Lung (tissue), 12 donors: ENCODE results near the gene RSPH4A. TPM values are rescaled to one million over a fixed set of nuclear protein-coding genes. Genes with fewer than 3 reads are reported as not detected.
A peak's percentile ranks its signal among the peaks of the same experiment; 100 is the strongest.

Source experiments
- ATAC-seq: fragments of 200-7000 bp; cut with Tn5 transposase; one replicate; pipeline ENCODE4 v1.9.1; 2020; ENCODE audit warnings: moderate number of reproducible peaks; ENCODE audit not compliant: insufficient read depth, low FRiP score
- DNase-seq, 3 donors: peaks; one replicate each; pipeline ENCODE4 v3.0.0-alpha.2; 2013 to 2017
- H3K27ac ChIP-seq, 2 donors: one replicate each; pipeline ENCODE4 v1.5.1; 2013; ENCODE audit warnings: mild to moderate bottlenecking in 2 of 2, moderate library complexity in 2 of 2, control low read depth in 1 of 2, inconsistent platforms in 1 of 2, low read depth in 1 of 2, low read length in 1 of 2
- H3K27me3 ChIP-seq, 3 donors: one replicate each; pipeline ENCODE4 v1.5.1; 2013; ENCODE audit warnings: low read length in 2 of 3; ENCODE audit not compliant: control insufficient read depth in 3 of 3, insufficient read depth in 3 of 3
- H3K36me3 ChIP-seq, 4 donors: one replicate each; pipeline ENCODE4 v1.5.1; 2013; ENCODE audit warnings: low read length in 4 of 4, mild to moderate bottlenecking in 1 of 4, moderate library complexity in 1 of 4; ENCODE audit not compliant: control insufficient read depth in 4 of 4, insufficient read depth in 4 of 4
- H3K4me1 ChIP-seq, 5 donors: one replicate each; pipeline ENCODE4 v1.5.1; 2013; ENCODE audit warnings: low read length in 5 of 5, mild to moderate bottlenecking in 2 of 5, moderate library complexity in 1 of 5; ENCODE audit not compliant: control insufficient read depth in 5 of 5, insufficient read depth in 5 of 5
- H3K4me3 ChIP-seq: one replicate; pipeline ENCODE4 v1.5.1; 2013; ENCODE audit warnings: mild to moderate bottlenecking, control low read depth, moderate library complexity
- H3K9ac ChIP-seq, 2 donors: one replicate each; pipeline ENCODE4 v1.5.1; 2013; ENCODE audit warnings: low read length in 2 of 2, control low read depth in 1 of 2; ENCODE audit not compliant: insufficient read depth in 1 of 2
- H3K9me3 ChIP-seq, 4 donors: one replicate each; pipeline ENCODE4 v1.5.1; 2013; ENCODE audit warnings: low read length in 3 of 4, mild to moderate bottlenecking in 1 of 4, moderate library complexity in 1 of 4; ENCODE audit not compliant: control insufficient read depth in 4 of 4, insufficient read depth in 3 of 4
- whole genome bisulfite sequencing, 2 donors: extraction: QIAGEN DNeasy Blood & Tissue Kit; methylation state at CpG; one replicate each; pipeline ENCODE4 v1.1.7; 2013; 5-methylcytosine and 5-hydroxymethylcytosine counted together
- polyA plus RNA-seq, 2 donors: library from polyadenylated mRNA; stranded (reverse); fragments of 200-250 nt; gene quantifications; one replicate each; pipeline ENCODE4 v1.2.1, GENCODE V29; 2013
- total RNA-seq, 2 donors: library from RNA; depleted of rRNA in 1 of 2; stranded (reverse); fragments of >200 nt in 1 of 2; gene quantifications; one replicate each; pipeline ENCODE4 v1.2.1, GENCODE V29; 2014 to 2021
- TF ChIP-seq, protein P1 (sequence below): IDR thresholded peaks from 2 replicates; pipeline ENCODE4 v1.5.1; 2012; ENCODE audit warnings: mild to moderate bottlenecking; ENCODE audit errors: control extremely low read depth, extremely low read depth
- donor health status: control.
- donor health status: control.
- donor health status: Bipolar disorder and iron deficiency.
- donor health status: healthy.
- donor health status: DM: yes; HTN: yes; CAD: no.

The RSPH4A gene
- total and polyA plus RNA-seq, 4 donors, result 5.4 to 46.1 (median 14.8) TPM

GRCh38 chr6:116575227-116575626 lies 41.1 kb upstream of the RSPH4A start:
- no peak overlapping the region for H3K4me3 ChIP-seq
- TF ChIP-seq, protein P1, sequence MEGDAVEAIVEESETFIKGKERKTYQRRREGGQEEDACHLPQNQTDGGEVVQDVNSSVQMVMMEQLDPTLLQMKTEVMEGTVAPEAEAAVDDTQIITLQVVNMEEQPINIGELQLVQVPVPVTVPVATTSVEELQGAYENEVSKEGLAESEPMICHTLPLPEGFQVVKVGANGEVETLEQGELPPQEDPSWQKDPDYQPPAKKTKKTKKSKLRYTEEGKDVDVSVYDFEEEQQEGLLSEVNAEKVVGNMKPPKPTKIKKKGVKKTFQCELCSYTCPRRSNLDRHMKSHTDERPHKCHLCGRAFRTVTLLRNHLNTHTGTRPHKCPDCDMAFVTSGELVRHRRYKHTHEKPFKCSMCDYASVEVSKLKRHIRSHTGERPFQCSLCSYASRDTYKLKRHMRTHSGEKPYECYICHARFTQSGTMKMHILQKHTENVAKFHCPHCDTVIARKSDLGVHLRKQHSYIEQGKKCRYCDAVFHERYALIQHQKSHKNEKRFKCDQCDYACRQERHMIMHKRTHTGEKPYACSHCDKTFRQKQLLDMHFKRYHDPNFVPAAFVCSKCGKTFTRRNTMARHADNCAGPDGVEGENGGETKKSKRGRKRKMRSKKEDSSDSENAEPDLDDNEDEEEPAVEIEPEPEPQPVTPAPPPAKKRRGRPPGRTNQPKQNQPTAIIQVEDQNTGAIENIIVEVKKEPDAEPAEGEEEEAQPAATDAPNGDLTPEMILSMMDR, result no peak
- WGBS, 2 donors, result 94 to 96% methylated on average over 2 of the region's 2 CpGs
- peaks cover 3 to 11% (median 6%) of the 10 kb centered on the region in 4 donors for H3K36me3 ChIP-seq
- H3K9ac ChIP-seq, result no peak overlapping the region
- no peak overlapping the region for H3K27ac ChIP-seq
- no peak for ATAC-seq
- H3K4me1 ChIP-seq, result peaks cover 2 to 19% (median 8%) of the 10 kb centered on the region in 5 donors
- H3K9me3 ChIP-seq, result no peaks in the 10 kb centered on the region
- no peaks in the 10 kb centered on the region for H3K27me3 ChIP-seq
- DNase-seq, result no peak

DNA sequence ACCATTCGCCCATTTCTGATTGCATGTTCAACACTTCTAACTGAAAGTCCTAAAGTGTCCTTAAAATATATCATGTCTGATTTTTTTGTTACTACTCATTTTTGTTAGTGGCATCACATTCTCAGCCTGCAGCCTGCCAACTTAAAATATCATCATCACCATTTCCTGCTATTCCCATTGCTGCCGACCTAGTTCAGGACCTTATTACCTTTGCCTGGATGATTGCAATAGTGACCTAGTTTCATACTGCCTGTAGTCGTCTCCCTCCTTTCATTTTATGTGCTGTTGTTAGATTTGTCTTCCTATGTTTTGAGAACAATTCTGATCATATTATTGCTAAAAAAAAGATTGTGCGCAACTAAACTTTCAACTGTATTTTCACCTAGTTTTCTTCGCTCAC lies 38.8 kb upstream of the RSPH4A start:
- no peak overlapping the region for H3K9ac ChIP-seq
- DNase-seq (no peak), ATAC-seq (no peak)
- 77 to 88% methylated on average over 5 of the region's 5 CpGs for WGBS, 2 donors
- no peak overlapping the region for H3K27ac ChIP-seq
- H3K4me1 ChIP-seq, result peaks cover 2 to 13% (median 8%) of the 10 kb centered on the region in 5 donors
- H3K9me3 ChIP-seq, result no peaks in the 10 kb centered on the region
- TF ChIP-seq, protein P1, result no peak
- H3K4me3 ChIP-seq, result no peak overlapping the region
- H3K27me3 ChIP-seq, result no peaks in the 10 kb centered on the region
- H3K36me3 ChIP-seq, result peaks cover 4 to 13% (median 6%) of the 10 kb centered on the region in 4 donors

DNA sequence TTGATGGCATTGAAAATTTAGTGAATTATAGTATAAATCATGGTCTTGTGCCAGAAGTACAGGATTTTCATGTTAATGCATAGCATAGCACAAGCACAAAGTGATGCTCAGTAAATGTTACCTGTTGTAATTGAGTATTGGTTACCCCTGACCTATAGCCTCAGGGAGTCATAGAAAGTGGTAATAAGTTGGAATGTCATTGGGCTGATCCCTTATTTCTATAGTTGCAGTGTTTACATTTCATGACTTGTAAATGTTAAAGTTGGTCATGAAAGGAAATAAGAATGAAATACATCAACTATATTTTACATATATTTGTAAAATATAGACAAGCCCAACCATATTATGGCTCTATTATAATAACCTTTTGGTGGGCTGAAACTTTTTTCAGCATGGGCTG lies 37.9 kb upstream of the RSPH4A start:
- Histone ChIP-seq H3K27ac (no peak overlapping the region), H3K9me3 (no peaks in the 10 kb centered on the region), H3K27me3 (no peaks in the 10 kb centered on the region), H3K9ac (no peak overlapping the region), H3K4me3 (no peak overlapping the region), H3K4me1 (peaks cover 0 to 8% (median under 1%) of the 10 kb centered on the region in 5 donors), H3K36me3 (peaks cover 4 to 19% (median 10%) of the 10 kb centered on the region in 4 donors)
- TF ChIP-seq, protein P1, result no peak
- ATAC-seq (no peak), DNase-seq (no peak)

- no peak overlapping the region for H3K9ac ChIP-seq
- H3K36me3 ChIP-seq, result peaks cover 6 to 20% (median 11%) of the 10 kb centered on the region in 4 donors
- ATAC-seq, result peak; percentile 66
Measured at GRCh38 chr6:116579143-116579542, 37.1 kb upstream of the RSPH4A start.

More at GRCh38 chr6:116579143-116579542, 37.1 kb upstream of the RSPH4A start:
- TF ChIP-seq, protein P1, result no peak
- H3K4me1 ChIP-seq, result peaks cover 0 to 4% (median 0%) of the 10 kb centered on the region in 5 donors
- no peak overlapping the region for H3K4me3 ChIP-seq
- DNase-seq, result no peak
- WGBS, 2 donors, result 100% methylated on average over 1 of the region's 1 CpG
- no peaks in the 10 kb centered on the region for H3K9me3 ChIP-seq
- no peak overlapping the region for H3K27ac ChIP-seq
- H3K27me3 ChIP-seq, result no peaks in the 10 kb centered on the region
